Ovary (tissue), 3 donors: ENCODE results near the gene ZDHHC23.

Source experiments
- POLR2A ChIP-seq: fragments of 450-650 bp; IDR thresholded peaks from one replicate; pipeline ENCODE4 v1.6.1; 2017; ENCODE audit warnings: antibody characterized with exemption, mild to moderate bottlenecking, moderate library complexity
- TF ChIP-seq, protein P1 (sequence below), 3 donors: fragments of 450-650 bp in 2 of 3; fragments of 200-600 bp in 1 of 3; IDR thresholded peaks; one replicate each; pipeline versions ENCODE4 v1.5.1 to v1.8.0; 2016 to 2022; ENCODE audit warnings: antibody characterized with exemption in 3 of 3, mild to moderate bottlenecking in 1 of 3
- donor health status: DM: no; HTN: no; CAD: no.

DNA sequence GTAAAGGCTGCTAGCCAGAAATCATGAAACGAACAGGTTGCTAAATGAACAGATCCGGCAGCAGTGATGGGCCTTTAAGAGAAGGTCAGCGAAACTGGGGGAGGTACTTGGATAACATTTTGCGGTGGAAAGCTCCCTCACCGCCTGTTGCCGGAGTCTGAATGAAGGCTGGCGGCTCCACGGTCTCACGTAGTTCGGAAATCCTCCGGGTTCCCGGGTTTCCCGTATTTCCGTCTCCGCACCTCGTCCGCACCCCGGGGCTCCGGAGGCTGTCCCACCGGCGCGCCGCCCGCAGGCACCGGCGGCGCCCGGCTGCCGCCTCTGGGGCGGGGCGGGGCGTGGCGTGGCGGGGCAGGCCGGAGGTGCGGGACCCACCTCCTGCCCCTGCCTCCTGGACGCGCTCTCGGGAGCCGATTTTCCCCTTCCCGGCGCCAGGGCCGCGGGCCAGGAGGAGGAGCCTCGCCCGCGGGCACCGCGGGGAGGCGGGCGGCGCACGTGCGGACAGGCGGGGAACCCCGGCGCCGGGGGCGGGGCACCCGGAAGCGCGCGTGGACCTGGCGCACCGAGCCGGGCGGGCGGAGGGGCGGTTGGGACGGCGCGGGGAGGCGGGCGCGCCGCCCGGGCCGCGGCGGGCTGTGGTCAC is at the start of gene ZDHHC23:
- TF ChIP-seq, protein P1, sequence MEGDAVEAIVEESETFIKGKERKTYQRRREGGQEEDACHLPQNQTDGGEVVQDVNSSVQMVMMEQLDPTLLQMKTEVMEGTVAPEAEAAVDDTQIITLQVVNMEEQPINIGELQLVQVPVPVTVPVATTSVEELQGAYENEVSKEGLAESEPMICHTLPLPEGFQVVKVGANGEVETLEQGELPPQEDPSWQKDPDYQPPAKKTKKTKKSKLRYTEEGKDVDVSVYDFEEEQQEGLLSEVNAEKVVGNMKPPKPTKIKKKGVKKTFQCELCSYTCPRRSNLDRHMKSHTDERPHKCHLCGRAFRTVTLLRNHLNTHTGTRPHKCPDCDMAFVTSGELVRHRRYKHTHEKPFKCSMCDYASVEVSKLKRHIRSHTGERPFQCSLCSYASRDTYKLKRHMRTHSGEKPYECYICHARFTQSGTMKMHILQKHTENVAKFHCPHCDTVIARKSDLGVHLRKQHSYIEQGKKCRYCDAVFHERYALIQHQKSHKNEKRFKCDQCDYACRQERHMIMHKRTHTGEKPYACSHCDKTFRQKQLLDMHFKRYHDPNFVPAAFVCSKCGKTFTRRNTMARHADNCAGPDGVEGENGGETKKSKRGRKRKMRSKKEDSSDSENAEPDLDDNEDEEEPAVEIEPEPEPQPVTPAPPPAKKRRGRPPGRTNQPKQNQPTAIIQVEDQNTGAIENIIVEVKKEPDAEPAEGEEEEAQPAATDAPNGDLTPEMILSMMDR (IDR thresholded peaks at IDR 0.05) = no peak
- TF ChIP-seq POLR2A = no peak
